HL-60 (cell line): ENCODE data around the gene TMEM63C.

Experiments used
- DNase-seq, 2 experiments: peaks; one replicate each; pipeline ENCODE4 v3.0.0-alpha.2; 2010 to 2020; ENCODE audit warnings: low read depth in 1 of 2, low spot score in 1 of 2
- H3K27ac ChIP-seq: fragments of 250-450 bp; sonication (Bioruptor Pico); replicated peaks from 2 replicates; pipeline ENCODE4 v1.5.1; 2020; ENCODE audit warnings: mild to moderate bottlenecking, moderate library complexity
- H3K27me3 ChIP-seq: fragments of 250-450 bp; sonication (Bioruptor Pico); 2 replicates; pipeline ENCODE4 v1.5.1; 2021; ENCODE audit warnings: mild to moderate bottlenecking, moderate library complexity; ENCODE audit not compliant: insufficient read depth, poor library complexity, severe bottlenecking
- H3K4me3 ChIP-seq: replicated peaks from 2 replicates; pipeline ENCODE4 v1.5.1; 2011; ENCODE audit warnings: mild to moderate bottlenecking, control low read depth, low read length; ENCODE audit not compliant: insufficient read depth
- GABPA ChIP-seq: IDR thresholded peaks from 2 replicates; pipeline ENCODE4 v1.6.1; 2012; ENCODE audit warnings: low read depth
- POLR2AphosphoS5 ChIP-seq: IDR thresholded peaks from 2 replicates; pipeline ENCODE4 v1.6.1; 2012; ENCODE audit warnings: low read depth
- REST ChIP-seq: IDR thresholded peaks from 2 replicates; pipeline ENCODE4 v1.6.1; 2012; ENCODE audit warnings: low read depth; ENCODE audit not compliant: insufficient replicate concordance
- SPI1 ChIP-seq: IDR thresholded peaks from 2 replicates; pipeline ENCODE4 v1.6.1; 2012; ENCODE audit warnings: low read depth, mild to moderate bottlenecking, borderline replicate concordance
- TF ChIP-seq, protein P1 (sequence below): IDR thresholded peaks from one replicate; pipeline ENCODE4 v1.5.1; 2011; ENCODE audit warnings: low read length, control low read depth, inconsistent platforms; ENCODE audit not compliant: insufficient read depth

Gene TMEM63C

GRCh38 chr14:77142005-77142800, 39.4 kb upstream of the TMEM63C start:
- no peak overlapping the region for H3K4me3 ChIP-seq
- no peak for TF ChIP-seq REST
- no peak for TF ChIP-seq POLR2AphosphoS5
- no peak for TF ChIP-seq SPI1
- TF ChIP-seq GABPA: no peak
- TF ChIP-seq, protein P1, sequence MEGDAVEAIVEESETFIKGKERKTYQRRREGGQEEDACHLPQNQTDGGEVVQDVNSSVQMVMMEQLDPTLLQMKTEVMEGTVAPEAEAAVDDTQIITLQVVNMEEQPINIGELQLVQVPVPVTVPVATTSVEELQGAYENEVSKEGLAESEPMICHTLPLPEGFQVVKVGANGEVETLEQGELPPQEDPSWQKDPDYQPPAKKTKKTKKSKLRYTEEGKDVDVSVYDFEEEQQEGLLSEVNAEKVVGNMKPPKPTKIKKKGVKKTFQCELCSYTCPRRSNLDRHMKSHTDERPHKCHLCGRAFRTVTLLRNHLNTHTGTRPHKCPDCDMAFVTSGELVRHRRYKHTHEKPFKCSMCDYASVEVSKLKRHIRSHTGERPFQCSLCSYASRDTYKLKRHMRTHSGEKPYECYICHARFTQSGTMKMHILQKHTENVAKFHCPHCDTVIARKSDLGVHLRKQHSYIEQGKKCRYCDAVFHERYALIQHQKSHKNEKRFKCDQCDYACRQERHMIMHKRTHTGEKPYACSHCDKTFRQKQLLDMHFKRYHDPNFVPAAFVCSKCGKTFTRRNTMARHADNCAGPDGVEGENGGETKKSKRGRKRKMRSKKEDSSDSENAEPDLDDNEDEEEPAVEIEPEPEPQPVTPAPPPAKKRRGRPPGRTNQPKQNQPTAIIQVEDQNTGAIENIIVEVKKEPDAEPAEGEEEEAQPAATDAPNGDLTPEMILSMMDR: no peak
- peaks cover 7% of the 10 kb centered on the region for H3K27me3 ChIP-seq
- DNase-seq: no peak
- no peak overlapping the region for H3K27ac ChIP-seq

DNA sequence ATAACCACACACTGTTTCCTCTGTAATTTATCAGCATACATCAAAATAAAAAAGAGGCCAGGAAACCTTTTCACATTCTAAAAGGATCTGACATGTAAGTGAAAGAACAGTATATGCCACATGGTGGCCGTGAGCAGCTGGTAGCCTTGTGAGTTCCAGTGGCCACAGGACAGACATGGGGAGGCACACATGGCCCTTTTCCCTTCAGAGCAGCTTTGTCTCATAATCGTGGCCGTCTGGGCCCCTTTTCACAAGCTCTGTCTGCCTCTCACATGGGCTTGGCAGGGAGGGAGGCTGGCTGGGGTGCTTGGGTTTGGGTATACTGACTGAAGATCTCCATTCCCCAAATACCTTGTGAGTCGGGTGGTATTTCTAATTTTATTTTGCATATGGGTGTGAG, 38.5 kb upstream of the TMEM63C start:
- Histone ChIP-seq H3K4me3 (no peak overlapping the region), H3K27me3 (peaks cover 7% of the 10 kb centered on the region), H3K27ac (no peak overlapping the region)
- TF ChIP-seq SPI1: no peak
- no peak for DNase-seq

- Histone ChIP-seq H3K27ac (no peak overlapping the region), H3K27me3 (peaks cover 7% of the 10 kb centered on the region), H3K4me3 (no peak overlapping the region)
- TF ChIP-seq, protein P1: no peak
- TF ChIP-seq REST: no peak
- TF ChIP-seq GABPA: no peak
- no peak for TF ChIP-seq POLR2AphosphoS5
- no peak for TF ChIP-seq SPI1
- no peak for DNase-seq
Observed at GRCh38 chr14:77144412-77145115, 37.0 kb upstream of the TMEM63C start.

- TF ChIP-seq GABPA: no peak
- TF ChIP-seq REST: no peak
- no peak for TF ChIP-seq POLR2AphosphoS5
- TF ChIP-seq, protein P1: no peak
- no peak for TF ChIP-seq SPI1
- no peaks in the 10 kb centered on the region for H3K27me3 ChIP-seq
- no peak overlapping the region for H3K4me3 ChIP-seq
- no peak overlapping the region for H3K27ac ChIP-seq
- no peak for DNase-seq
Observed at GRCh38 chr14:77145975-77146740, 35.4 kb upstream of the TMEM63C start.
